Gastrocnemius medialis (tissue), 4 donors: ENCODE results near the gene SLC39A11. TPM values are rescaled to one million over a fixed set of nuclear protein-coding genes. Genes with fewer than 3 reads are reported as not detected.

Experiments
- ATAC-seq, 2 donors: fragments of 150-250 bp; one replicate each; pipeline ENCODE4 v1.9.1; 2016
- DNase-seq, 2 donors: peaks; one replicate each; pipeline ENCODE4 v3.0.0-alpha.2; 2019
- H3K27ac ChIP-seq, 4 donors: fragments of 200-600 bp; sonication (generic); 1 replicate in 1 of 4; 2 replicates in 3 of 4; pipeline ENCODE4 v1.5.1; 2016 to 2018; ENCODE audit warnings: mild to moderate bottlenecking in 2 of 4, moderate library complexity in 1 of 4
- H3K27me3 ChIP-seq, 3 donors: fragments of 200-600 bp; sonication (generic) in 2 of 3; 1 replicate in 1 of 3; 2 replicates in 2 of 3; pipeline versions ENCODE4 v1.5.1 to v1.6.0; 2016 to 2019; ENCODE audit warnings: mild to moderate bottlenecking in 1 of 3, moderate library complexity in 1 of 3
- H3K36me3 ChIP-seq, 2 donors: fragments of 200-600 bp; sonication (generic) in 1 of 2; one replicate each; pipeline ENCODE4 v1.5.1; 2017 to 2018
- H3K4me1 ChIP-seq, 2 donors: fragments of 200-600 bp; sonication (generic) in 1 of 2; one replicate each; pipeline ENCODE4 v1.5.1; 2016 to 2017; ENCODE audit warnings: mild to moderate bottlenecking in 2 of 2
- H3K4me3 ChIP-seq, 4 donors: fragments of 200-600 bp; sonication (generic) in 3 of 4; 1 replicate in 1 of 4; 2 replicates in 3 of 4; pipeline ENCODE4 v1.5.1; 2016 to 2019; ENCODE audit warnings: mild to moderate bottlenecking in 2 of 4
- H3K9me3 ChIP-seq, 3 donors: fragments of 200-600 bp; sonication (generic) in 2 of 3; 1 replicate in 1 of 3; 2 replicates in 2 of 3; pipeline ENCODE4 v1.5.1; 2016 to 2019
- POLR2A ChIP-seq, 2 donors: fragments of 450-650 bp; IDR thresholded peaks; one replicate each; pipeline ENCODE4 v1.6.1; 2017; ENCODE audit warnings: antibody characterized with exemption in 2 of 2, mild to moderate bottlenecking in 2 of 2, moderate library complexity in 2 of 2
- in situ Hi-C, 4 donors: fragments of 200-750 bp; cut with MboI; loops; one replicate each; pipeline versions ENCODE4 v1.15.0 to v1.8.0; 2017; ENCODE audit warnings: low sequenced_read_pairs in 4 of 4
- intact Hi-C: fragments of 100-400 bp; cut with DNase I; formaldehyde crosslinking; loops from one replicate; pipeline ENCODE4 v1.15.1; 2023; ENCODE audit warnings: low total_unique reads
- total RNA-seq, 4 donors: library from RNA; depleted of rRNA; stranded (reverse); fragments of >200 nt; gene quantifications; one replicate each; pipeline versions ENCODE4 v1.1.0 to v1.2.3, GENCODE V29; 2016
- TF ChIP-seq, protein P1 (sequence below), 5 experiments: fragments of 450-650 bp in 3 of 5; fragments of 200-600 bp in 2 of 5; sonication (generic) in 2 of 5; IDR thresholded peaks in 4 of 5; conservative IDR thresholded peaks in 1 of 5; 1 replicate in 4 of 5; 2 replicates in 1 of 5; pipeline ENCODE4 v1.5.1; 2016 to 2019; ENCODE audit warnings: antibody characterized with exemption in 5 of 5, mild to moderate bottlenecking in 3 of 5, moderate library complexity in 3 of 5

SLC39A11 gene
- total RNA-seq, 4 donors from 2014 or later = 7.6 to 28.4 (median 10.7) TPM

DNA sequence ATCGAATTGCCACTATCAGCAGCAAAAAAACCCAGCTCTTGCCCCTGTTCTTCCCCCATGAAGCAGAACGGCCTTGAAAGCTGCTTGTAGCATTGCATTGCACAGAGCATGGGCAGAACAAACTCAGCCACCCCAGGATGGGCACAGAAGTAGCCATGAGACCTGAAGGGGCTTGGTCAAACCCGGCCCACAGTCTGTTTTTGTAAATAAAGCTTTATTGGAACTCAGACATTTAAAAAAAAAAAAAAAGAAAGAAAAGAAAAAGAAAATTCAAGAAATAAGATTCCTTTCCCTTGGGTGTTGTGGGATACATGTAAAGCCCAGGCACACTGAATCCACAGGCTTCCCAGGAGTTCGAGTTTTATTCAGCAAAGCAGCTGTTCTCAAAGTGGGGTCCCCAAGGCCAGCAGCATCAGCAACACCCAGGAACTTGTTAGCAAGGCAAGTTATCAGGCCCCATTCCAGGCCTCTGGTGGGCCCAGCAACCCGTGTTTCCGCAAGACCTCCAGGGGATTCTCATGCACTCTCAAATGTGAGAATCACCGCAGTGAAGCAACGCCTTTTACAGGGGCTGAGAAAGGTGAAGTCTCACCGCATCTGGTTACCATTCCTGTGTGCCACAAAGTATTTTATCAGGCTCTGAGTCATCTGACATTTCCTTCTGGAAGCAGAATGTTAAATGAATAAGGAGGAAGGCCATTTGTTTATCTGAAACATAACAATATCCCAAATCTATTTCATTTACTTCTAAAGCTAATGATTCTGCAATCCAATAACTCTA is 108.2 kb downstream of the SLC39A11 start:
- no peaks in the 10 kb centered on the region for H3K4me1 ChIP-seq
- no peaks in the 10 kb centered on the region for H3K9me3 ChIP-seq
- no peak overlapping the region for H3K4me3 ChIP-seq
- TF ChIP-seq, protein P1, sequence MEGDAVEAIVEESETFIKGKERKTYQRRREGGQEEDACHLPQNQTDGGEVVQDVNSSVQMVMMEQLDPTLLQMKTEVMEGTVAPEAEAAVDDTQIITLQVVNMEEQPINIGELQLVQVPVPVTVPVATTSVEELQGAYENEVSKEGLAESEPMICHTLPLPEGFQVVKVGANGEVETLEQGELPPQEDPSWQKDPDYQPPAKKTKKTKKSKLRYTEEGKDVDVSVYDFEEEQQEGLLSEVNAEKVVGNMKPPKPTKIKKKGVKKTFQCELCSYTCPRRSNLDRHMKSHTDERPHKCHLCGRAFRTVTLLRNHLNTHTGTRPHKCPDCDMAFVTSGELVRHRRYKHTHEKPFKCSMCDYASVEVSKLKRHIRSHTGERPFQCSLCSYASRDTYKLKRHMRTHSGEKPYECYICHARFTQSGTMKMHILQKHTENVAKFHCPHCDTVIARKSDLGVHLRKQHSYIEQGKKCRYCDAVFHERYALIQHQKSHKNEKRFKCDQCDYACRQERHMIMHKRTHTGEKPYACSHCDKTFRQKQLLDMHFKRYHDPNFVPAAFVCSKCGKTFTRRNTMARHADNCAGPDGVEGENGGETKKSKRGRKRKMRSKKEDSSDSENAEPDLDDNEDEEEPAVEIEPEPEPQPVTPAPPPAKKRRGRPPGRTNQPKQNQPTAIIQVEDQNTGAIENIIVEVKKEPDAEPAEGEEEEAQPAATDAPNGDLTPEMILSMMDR (IDR thresholded peaks at IDR 0.05 in 4 of 5, conservative IDR thresholded peaks at IDR 0.05 in 1 of 5) = no peak
- TF ChIP-seq POLR2A (IDR thresholded peaks at IDR 0.05) = no peak
- H3K27ac ChIP-seq = no peak overlapping the region
- H3K27me3 ChIP-seq = no peaks in the 10 kb centered on the region
- in situ Hi-C loops = loop anchor here in 1 of 4 donors (25.0 kb wide), 1 partner anchor 153 kb away; no protein-coding TSS in a partner anchor
- no peaks in the 10 kb centered on the region for H3K36me3 ChIP-seq
- no peak for ATAC-seq
- DNase-seq = no peak
- intact Hi-C loops = no loop called here

DNA sequence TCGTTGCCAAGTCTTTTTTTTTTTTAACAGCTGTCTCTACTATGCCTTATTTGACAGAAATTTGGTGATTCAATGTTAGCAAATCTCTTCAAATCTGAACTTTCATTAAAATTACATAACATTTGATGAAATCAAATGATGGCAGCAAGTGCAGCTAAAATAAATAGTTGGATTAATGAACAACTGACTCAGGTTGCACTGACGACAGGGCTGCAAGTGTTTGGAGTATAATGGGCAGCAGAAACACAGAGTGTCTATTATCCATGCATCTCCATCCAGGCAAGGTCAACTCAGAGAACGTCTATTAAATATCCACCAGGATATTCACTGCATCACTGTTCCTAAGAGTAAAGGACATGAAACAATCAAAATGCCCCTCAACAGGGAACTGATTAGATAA is 109.8 kb downstream of the SLC39A11 start:
- no peak for DNase-seq
- H3K9me3 ChIP-seq = no peaks in the 10 kb centered on the region
- ATAC-seq = no peak
- intact Hi-C loops (no loop called here), in situ Hi-C loops (loop anchor here in 1 of 4 donors (25.0 kb wide), 1 partner anchor 155 kb away; no protein-coding TSS in a partner anchor)
- peaks cover 0 to 6% of the 10 kb centered on the region in 2 donors for H3K4me1 ChIP-seq
- no peak overlapping the region for H3K4me3 ChIP-seq
- no peak overlapping the region for H3K27ac ChIP-seq
- no peaks in the 10 kb centered on the region for H3K36me3 ChIP-seq
- TF ChIP-seq, protein P1 (IDR thresholded peaks at IDR 0.05 in 4 of 5, conservative IDR thresholded peaks at IDR 0.05 in 1 of 5) = no peak
- TF ChIP-seq POLR2A (IDR thresholded peaks at IDR 0.05) = no peak
- no peaks in the 10 kb centered on the region for H3K27me3 ChIP-seq

DNA sequence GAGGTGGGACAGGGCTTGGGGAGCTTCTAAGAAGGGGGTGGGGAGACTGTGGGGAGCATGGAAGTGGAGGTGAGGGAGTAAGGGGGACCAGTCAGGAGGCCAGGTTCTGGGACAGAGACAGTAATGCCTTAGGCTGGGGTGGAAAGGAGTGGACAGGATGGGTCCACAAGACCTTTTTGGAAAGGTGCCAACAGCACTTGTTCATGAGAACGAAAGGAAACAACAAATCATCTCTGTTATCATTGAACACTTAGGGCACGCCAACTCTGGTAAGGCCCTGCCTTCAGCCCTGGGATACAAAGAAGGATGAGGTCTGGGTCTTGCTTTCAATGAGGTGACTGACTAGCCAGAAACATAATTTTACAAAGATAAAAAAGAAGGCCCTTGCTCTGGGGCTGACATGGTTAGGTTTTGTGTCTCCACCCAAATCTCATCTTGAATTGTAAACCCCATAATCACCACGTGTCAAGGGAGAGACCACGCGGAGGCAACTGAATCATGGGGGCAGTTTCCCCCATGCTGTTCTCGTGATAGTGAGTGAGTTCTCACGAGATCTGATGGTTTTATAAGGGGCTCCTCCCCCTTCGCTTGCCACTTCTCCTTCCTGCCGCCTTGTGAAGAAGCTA is 113.8 kb downstream of the SLC39A11 start:
- Histone ChIP-seq H3K4me3 (no peak overlapping the region), H3K4me1 (peaks cover 0 to 17% of the 10 kb centered on the region in 2 donors), H3K9me3 (no peaks in the 10 kb centered on the region), H3K36me3 (peaks cover 0 to 3% of the 10 kb centered on the region in 2 donors), H3K27me3 (no peaks in the 10 kb centered on the region), H3K27ac (no peak overlapping the region)
- no peak for DNase-seq
- TF ChIP-seq POLR2A (IDR thresholded peaks at IDR 0.05) = no peak
- TF ChIP-seq, protein P1 (IDR thresholded peaks at IDR 0.05 in 4 of 5, conservative IDR thresholded peaks at IDR 0.05 in 1 of 5) = no peak
- in situ Hi-C loops (loop anchor here in 2 of 4 donors (10.0 to 25.0 kb wide), 3 partner anchors 56 to 159 kb away; no protein-coding TSS in a partner anchor), intact Hi-C loops (no loop called here)
- no peak for ATAC-seq

DNA sequence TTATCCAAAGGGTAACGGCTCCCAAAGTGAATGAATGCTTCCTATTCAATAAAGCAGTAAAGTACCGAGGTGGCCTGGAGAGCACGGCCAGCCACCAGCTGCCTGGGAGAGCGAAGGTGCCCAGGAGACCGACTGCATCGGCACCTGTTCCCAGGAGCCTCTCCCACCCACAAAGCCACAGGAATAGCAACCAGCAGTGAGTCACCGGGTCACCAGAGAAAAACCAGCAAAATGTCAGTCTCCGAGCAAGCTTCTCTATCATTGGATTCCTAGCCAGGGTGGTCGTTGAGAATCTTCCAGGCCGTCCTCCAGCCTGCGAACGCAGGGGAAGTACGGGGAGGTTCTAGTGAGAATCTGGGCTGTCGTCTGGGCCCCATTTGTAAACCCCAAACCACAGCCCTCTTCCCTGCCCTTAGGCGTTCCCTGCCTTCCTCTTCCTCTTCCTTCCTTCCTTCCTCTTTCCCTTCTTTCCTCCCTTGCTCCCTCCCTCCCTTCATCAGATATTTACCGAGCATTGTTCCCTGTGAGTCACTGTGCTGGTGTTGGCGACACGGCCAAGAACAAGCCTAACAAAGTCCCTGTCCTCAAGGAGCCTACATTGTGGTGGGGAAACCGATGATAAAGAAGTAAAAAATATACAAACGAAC is 114.6 kb downstream of the SLC39A11 start:
- Histone ChIP-seq H3K27me3 (no peaks in the 10 kb centered on the region), H3K9me3 (no peaks in the 10 kb centered on the region), H3K27ac (no peak overlapping the region), H3K4me1 (peaks cover 0 to 17% of the 10 kb centered on the region in 2 donors), H3K36me3 (peaks cover 0 to 3% of the 10 kb centered on the region in 2 donors), H3K4me3 (no peak overlapping the region)
- TF ChIP-seq, protein P1 (IDR thresholded peaks at IDR 0.05 in 4 of 5, conservative IDR thresholded peaks at IDR 0.05 in 1 of 5) = no peak
- TF ChIP-seq POLR2A (IDR thresholded peaks at IDR 0.05) = no peak
- ATAC-seq (no peak), DNase-seq (no peak)
- in situ Hi-C loops (loop anchor here in 2 of 4 donors (10.0 to 25.0 kb wide), 3 partner anchors 57 to 159 kb away; no protein-coding TSS in a partner anchor), intact Hi-C loops (no loop called here)
